Measurements from ENCODE around the gene ENTPD6. TPM values are rescaled to one million over a fixed set of nuclear protein-coding genes. Genes with fewer than 3 reads are reported as not detected.
A peak's percentile ranks its signal among the peaks of the same experiment; 100 is the strongest.
"Not testable (repeated sequence)": the region's sequence is repeated elsewhere in the genome, so short reads cannot be mapped to it uniquely, and the experiment has no call there.

The ENTPD6 gene
- total RNA-seq, 1 donor from 2014 or later = 132 TPM

DNA sequence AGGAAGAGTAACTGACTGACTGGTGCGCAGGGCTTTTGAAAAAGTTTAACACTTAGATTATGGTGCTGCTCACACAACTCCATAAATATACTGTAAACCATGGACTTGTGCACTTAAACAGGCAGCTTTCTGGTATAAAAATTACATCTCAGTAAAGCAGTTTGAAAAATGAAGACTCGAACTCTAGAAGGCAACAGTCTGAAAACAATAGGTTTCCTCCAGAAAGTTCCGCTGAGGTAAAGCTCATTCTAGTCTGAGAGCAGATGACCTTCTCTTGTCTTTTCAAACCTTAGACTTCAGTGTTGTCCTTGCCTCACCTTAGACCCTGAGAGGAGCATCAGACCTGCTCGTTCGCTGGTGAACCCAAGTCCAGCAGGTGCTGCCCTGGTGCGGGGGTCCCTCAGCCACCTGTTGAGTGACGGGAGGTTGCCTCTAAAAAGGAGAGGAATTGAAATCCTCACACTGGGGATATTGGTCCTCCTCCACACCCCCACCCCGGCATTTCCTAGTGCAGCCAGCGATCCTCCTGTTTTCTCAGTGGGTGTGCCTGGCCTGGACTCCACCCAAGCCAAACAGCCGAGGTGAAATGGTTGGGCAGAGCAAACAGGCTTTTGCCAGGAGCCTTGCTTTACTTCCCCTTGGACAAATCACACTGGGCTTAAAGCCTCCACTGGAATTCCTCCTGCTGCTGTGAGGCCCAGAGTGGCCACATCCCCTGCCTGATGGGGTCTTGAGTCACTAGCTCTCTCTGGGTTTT, 37.7 kb downstream of the ENTPD6 start:
- DNase-seq (ENCODE audit: missing footprints) (no peak), ATAC-seq (peak; percentile 24)
- intact Hi-C loops (cut with DNase I) = no loop called here

DNA sequence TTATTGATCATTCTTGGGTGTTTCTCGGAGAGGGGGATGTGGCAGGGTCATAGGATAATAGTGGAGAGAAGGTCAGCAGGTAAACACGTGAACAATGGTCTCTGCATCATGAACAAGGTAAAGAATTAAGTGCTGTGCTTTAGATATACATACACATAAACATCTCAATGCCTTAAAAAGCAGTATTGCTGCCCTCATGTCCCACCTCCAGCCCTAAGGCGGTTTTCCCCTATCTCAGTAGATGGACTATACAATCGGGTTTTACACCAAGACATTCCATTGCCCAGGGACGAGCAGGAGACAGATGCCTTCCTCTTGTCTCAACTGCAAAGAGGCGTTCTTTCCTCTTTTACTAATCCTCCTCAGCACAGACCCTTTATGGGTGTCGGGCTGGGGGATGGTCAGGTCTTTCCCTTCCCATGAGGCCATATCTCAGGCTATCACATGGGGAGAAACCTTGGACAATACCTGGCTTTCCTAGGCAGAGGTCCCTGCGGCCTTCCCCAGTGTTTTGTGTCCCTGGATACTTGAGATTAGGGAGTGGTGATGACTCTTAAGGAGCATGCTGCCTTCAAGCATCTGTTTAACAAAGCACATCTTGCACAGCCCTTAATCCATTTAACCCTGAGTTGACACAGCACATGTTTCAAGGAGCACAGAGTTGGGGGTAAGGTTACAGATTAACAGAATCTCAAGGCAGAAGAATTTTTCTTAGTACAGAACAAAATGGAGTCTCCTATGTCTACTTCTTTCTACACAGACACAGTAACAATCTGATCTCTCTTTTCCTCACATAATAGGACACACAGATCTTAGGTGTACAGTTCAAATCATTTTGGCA, 38.7 kb downstream of the ENTPD6 start:
- intact Hi-C loops (cut with DNase I); DNase-seq (ENCODE audit: missing footprints); ATAC-seq: not testable (repeated sequence)

DNA sequence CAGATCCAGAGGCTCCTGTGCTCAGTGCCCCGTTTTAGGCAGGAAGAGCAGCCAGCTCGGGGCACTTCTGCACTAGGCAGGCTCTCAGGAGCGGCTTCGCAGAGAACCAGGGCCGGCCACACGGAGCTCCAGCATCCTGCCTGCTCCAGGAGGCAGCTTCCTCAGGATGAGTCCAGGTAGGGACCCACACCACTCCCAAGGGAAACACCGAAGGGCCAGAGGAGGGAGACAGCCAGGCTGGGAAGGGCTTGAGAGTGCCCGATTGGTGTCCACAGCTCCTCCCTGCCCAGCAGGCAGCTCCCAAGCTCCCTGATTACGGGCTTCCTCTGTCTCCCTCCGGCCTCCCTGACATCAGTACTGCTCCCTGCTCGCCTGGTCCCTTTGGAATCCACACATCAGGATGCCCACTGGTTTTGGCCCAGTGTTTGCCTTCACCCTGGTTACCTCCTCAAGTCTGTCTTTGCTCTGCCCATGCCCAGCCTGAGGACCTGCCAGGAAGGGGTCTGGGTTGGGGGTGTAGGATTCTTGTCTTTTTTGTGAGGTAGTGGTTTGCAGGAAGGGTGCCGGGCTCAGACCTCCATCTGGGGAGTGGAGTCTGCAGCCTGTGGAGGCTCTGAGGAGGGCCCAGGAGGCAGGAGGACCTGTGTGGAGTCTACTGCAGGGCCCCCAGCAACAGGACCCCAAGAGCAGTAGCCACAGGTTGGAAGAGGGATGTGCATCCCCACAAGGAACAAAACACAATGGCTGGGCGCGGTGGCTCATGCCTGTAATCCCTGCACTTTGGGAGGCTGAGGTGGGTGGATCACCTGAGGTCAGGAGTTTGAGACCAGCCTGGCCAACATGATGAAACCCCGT, 41.2 kb downstream of the ENTPD6 start:
- no peak for DNase-seq (ENCODE audit: missing footprints)
- ATAC-seq = no peak
- intact Hi-C loops (cut with DNase I) = no loop called here

DNA sequence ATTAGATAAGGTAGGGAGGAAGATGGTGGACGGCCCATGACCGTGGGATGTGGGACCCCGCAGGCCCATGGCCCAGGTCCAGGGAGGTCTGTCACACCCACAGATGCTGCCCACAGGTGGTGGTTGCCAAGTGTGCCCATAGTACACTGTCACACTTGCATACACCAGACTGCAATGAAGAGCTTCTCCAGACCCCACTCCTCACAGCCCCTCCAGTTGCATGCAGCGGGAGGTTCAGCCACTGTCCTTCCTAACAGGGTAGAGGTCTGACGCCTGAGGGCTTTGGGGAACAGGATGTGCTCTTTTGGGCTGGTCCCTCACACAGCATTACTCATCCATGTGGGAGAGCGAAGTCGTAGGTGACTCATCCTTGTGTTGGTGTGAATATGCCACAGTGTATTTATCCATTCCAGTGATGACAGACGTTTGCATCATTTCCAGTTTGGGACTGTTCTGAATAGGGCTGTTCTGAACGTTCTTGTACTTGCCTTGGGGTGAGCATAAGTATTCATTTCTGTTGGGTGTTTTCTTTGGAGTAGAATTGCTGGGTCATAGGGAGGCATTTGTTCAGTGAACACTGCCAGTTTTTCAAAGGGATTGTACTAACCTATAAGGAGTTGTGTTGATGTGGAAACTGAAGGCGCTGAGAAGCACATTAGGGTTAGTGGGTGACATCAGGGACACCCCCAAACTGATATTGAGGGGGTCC, 42.3 kb downstream of the ENTPD6 start:
- intact Hi-C loops (cut with DNase I) = no loop called here
- DNase-seq (ENCODE audit: missing footprints) (no peak), ATAC-seq (peak; percentile 92)

DNA sequence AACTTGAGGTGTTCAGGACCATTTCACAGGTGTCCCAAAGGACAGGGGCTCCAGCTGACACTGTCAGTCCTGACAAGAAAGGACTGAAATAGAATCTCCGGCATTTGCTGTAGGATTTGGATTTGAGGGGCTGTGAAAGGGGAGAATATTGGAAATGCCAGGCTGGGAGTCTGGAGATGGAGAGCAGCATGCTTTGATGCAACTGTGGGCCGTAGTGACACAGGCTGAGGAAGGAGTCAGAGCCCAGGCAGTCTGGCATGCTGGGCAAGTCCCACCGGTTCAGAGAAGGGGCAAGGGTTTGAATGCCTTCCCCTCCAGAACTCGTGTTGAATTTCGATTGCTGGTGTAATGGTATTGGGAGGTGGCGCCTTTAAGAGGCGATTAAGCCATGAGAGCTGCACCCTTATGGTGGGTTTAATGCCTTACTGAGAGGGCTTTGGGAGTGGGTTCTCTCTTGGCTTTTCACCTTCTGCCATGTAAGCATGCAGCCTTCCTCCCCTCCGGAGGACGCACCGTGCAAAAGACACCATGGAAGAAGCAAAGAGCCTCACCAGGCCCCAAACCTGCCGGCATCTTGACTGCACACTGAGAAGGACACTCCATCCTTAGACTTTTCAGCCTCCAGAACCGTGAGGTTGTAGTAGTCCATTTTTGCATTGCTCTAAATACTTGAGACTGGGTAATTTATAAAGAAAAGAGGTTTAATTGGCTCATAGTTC, 43.0 kb downstream of the ENTPD6 start:
- ATAC-seq (no peak), DNase-seq (ENCODE audit: missing footprints) (no peak)
- intact Hi-C loops (cut with DNase I) = no loop called here

DNA sequence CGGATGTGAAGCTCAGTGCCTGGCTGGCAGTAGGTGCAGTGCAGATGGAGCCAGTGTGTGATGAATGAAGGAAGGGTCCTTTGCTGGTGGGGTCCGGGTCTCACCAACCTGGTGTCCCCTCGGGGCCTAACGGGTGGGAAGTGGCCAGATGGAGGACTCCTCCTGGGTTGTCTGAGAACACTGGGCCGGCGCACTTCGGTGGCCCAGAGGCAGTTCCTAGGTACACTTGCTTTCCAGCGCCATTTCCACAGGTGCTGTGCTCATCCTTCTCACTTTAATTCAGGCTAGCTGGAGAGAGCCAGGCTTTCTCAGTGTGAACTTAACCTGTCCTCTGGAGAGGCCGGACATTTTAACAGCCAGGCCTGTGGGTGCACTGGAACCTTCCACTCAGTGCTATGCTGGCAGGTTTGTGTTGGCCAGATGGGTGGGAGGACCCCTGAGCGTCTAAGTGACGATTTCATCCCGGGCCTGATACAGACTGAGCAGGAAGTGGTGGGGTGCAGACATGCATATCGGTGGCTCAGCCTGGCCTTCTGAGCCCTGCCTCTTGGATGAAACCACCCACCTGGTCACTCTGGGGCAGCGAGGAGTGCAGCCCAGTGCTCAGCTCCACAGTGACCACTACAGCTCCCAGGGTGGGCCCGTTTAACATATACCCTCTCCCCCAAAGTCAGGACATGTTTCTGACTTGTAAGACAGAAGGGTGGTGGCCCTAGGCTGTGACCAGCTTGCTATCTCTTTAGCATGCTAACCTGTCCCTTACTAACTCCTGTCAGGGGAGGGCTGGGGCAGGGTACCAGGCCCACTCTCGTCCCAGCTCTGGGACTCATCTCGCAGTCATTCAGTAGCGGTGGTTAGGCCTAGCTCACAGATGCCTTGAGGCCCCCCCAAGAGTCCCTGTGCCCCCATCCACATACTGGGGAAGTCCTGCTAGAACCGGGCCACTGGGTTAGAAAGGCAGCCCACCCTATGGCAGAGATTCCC, 44.2 kb downstream of the ENTPD6 start:
- ATAC-seq = no peak
- intact Hi-C loops (cut with DNase I) = no loop called here
- DNase-seq (ENCODE audit: missing footprints) = no peak

DNA sequence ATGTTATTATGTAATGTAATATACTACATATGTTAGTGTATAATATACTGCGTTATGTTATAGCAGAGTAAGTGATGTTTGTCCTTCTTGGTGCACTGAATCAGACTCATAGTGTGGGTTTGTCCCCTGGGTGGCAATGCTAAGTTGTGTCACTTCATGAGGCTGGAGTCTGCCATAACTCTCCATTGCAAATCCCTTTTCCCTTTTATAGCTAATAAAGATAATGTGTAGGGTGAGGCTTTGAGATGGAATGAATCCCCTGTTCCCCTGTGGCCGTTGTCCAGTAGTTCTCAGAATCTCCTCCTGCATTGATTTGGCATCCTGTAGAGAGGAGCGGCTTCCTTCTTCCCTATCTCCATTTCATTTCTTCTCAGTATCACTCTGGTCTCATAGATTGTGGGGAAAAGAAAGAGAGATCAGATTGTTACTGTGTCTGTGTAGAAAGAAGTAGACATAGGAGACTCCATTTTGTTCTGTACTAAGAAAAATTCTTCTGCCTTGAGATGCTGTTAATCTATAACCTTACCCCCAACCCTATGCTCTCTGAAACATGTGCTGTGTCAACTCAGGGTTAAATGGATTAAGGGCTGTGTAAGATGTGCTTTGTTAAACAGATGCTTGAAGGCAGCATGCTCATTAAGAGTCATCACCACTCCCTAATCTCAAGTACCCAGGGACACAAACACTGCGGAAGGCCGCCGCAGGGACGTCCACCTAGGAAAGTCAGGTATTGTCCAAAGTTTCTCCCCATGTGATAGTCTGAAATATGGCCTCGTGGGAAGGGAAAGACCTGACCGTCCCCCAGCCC, 45.5 kb downstream of the ENTPD6 start:
- ATAC-seq; DNase-seq (ENCODE audit: missing footprints); intact Hi-C loops (cut with DNase I): not testable (repeated sequence)

DNA sequence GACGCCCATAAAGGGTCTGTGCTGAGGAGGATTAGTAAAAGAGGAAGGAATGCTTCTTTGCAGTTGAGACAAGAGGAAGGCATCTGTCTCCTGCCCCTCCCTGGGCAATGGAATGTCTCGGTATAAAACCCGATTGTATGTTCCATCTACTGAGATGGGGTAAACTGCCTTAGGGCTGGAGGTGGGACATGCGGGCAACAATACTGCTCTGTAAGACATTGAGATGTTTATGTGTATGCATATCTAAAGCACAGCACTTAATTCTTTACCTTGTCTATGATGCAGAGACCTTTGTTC, 46.1 kb downstream of the ENTPD6 start:
- DNase-seq (ENCODE audit: missing footprints); ATAC-seq; intact Hi-C loops (cut with DNase I): not testable (repeated sequence)

DNA sequence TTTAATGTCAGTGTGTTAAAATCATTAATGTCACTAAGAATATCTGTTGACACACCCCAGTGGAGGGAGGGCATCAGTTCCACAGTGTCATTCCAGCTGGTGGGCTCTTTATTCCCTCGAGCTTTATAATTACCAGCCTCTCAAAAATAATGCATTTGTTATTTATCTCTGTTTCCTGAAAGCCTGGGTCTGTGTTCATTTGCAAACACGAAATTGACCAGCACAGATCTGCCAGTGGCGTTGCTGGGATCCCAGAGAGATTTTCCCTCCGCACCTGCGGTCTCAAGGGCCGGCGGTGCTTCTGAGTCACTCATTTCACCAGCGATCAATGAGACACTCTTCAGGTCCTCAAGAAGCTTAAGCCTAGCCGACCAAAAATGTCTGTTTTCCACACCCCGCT, 46.7 kb downstream of the ENTPD6 start:
- intact Hi-C loops (cut with DNase I) = no loop called here

DNA sequence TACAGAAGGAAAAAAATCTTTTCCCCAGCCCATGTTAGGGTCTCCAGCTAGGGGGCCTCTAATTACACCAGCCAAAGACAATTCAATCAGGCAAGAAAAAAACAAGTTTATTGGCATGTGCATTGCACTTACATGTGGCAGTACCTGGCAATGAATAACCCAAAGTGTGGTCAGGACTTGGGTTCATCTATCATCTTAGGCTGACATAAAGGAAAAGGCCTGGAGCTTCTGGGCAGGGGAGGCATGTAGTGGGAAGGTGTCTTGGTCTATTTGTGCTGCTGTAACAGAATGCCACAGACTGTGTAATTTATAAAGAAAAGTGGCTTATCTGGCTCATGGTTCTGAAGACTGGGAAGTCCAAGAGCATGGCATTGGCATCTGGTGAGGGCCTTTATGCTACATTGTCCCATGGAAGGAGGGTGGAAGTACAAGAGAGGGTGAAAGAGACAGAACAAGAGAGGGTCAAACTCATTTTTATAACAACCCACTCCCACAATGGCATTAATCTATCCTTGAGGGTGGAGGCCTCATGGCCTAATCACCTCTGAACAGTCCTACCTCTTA, 48.0 kb downstream of the ENTPD6 start:
- intact Hi-C loops (cut with DNase I) = no loop called here
- DNase-seq (ENCODE audit: missing footprints) = no peak
- ATAC-seq = no peak

More for the DNA sequence above, 46.7 kb downstream of the ENTPD6 start:
- no peak for DNase-seq (ENCODE audit: missing footprints)
- no peak for ATAC-seq

DNA sequence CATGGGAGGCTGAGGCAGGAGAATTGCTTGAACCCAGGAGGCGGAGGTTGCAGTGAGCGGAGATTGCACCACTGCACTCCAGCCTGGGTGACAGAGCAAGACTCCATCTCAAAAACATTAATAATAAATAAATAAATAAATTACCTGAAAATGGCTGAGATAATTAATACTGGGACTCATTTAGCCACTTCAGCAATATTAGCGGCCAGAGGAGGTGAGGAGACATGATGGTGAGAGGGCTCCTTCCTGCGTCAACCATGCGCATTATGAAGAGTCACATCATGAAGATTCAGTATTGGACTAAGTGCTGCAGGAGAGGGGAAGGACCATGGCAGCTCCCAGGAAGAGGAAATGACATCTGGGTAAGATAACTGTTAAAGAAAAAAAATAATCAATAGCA, 49.5 kb downstream of the ENTPD6 start:
- ATAC-seq (no peak), DNase-seq (ENCODE audit: missing footprints) (no peak)
- intact Hi-C loops (cut with DNase I) = loop anchor here (5.0 kb wide), 1 partner anchor 248 kb away; no protein-coding TSS in a partner anchor

DNA sequence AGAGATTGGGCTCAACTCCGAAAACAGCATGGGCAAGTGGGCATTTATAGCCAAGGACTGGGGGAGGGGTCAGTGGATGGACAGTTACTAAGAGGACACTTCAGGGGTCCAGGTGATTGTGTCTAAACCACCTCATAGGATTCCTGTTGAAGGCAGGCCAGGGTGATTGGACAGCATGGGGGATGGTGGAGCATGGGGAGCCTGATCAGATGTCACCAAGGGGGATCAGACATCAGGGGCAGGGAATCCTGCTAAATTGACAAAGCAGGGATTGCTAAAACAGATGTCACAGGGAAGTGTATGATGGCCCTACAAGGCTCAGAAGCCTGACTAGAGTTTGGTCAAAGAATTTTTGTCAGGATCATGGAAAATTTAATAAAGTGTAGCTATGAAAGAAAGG, 49.9 kb downstream of the ENTPD6 start:
- DNase-seq (ENCODE audit: missing footprints) (no peak), ATAC-seq (no peak)
- intact Hi-C loops (cut with DNase I) = loop anchor here (5.0 kb wide), 1 partner anchor 248 kb away; no protein-coding TSS in a partner anchor

DNA sequence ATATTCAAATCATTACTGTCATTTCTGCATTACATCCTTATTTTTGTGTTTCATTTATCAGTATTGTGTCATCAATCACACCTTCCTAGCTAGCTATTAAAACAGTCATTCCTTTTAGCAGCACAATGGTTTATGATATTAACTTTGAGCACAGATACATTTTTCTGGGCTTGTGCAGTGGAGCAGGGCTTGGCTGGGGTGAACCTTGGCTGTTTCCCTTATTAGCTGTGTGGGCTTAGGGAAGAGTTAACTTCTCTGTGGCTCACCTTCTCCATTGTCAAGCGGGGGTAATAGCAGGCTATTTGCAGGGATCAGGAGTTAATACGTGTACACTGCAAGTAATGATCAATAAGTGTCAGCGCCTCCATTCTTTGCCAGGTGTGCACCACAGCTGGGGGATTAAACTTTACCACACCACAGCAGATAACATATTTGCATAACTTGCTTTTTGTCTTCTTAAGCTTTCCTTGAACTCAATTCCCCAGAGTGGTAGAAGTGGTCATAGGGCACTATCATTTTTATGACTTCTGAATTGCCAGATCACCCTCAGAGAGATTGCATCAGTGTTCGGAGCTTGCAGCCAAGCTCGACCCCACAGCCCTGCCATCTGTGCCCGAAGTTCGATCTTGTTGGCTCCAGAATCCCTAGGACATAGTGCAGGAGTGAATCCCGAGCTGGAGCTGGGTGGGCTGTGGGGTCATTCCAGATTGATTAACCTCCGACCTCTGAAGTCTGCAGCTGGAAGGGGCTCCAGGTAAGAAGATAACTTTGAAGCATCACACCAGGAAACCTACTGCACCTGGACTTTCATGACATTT, 50.9 kb downstream of the ENTPD6 start:
- no peak for DNase-seq (ENCODE audit: missing footprints)
- no peak for ATAC-seq
- intact Hi-C loops (cut with DNase I) = loop anchor here (2.0 to 5.0 kb wide), 2 partner anchors 20 to 249 kb away; no protein-coding TSS in a partner anchor

DNA sequence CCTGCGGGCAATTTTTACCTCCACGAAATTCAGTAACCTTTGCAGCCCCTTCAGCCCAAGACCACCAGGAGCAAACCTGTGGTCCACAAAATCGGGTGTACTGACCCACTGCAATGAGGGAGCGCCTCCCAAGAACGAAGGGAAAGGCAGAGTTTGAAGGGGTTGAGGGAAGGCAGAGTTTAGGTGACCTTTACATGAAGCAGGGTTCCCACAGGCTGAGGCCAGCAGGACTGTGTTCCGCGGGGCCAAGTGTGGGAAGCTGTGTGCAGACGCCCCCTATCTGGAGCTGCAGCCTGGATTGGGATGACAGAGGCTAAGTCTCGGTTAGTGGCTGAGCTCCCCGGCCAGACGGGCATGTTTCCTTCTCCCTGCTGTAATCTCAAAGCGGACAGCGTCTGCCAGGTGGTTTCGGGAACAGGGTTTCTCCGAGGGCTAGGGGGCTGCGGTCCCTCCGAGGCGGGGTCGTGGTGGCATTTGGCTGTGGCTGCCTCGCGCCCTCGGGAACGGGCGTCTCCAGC, 51.5 kb downstream of the ENTPD6 start:
- peak; percentile 79 for ATAC-seq
- peak; percentile 86 for DNase-seq (ENCODE audit: missing footprints)
- intact Hi-C loops (cut with DNase I) = loop anchor here (2.0 to 5.0 kb wide), 2 partner anchors 20 to 250 kb away; no protein-coding TSS in a partner anchor

Data from Right ventricle myocardium inferior (tissue), 1 donor.